SK-MEL-5 (cell line): ENCODE measurements around the gene PAX9. TPM values are rescaled to one million over a fixed set of nuclear protein-coding genes. Genes with fewer than 3 reads are reported as not detected.

Source experiments
- DNase-seq: peaks from one replicate; pipeline ENCODE4 v3.0.0-alpha.2; 2016; ENCODE audit warnings: low read depth, low spot score
- in situ Hi-C: cut with HindIII; loops from 2 replicates; pipeline ENCODE4 v1.10.0; 2016; ENCODE audit warnings: low sequenced_read_pairs, high pct_unique_total_duplicates, low pct_unique_long_range_greater_than_20kb
- polyA plus RNA-seq, 2 experiments: library from polyadenylated mRNA; depleted of rRNA; stranded (reverse); fragments of >200 nt; gene quantifications; 2 replicates each; pipeline ENCODE4 v1.2.3, GENCODE V29; 2015
- total RNA-seq: library from RNA; depleted of rRNA; stranded (reverse); fragments of >200 nt; shearing (Covaris generic); gene quantifications from 2 replicates; pipeline ENCODE4 v1.2.3, GENCODE V29; 2014; rRNA removed

Gene PAX9
- 1.9 and 2.1 TPM in 2 replicates for total RNA-seq
- 2.6 and 11.0 TPM in 2 replicates for polyA plus RNA-seq (2015; cell fraction: cytosol; rRNA removed)
- 3.3 and 6.3 TPM in 2 replicates for polyA plus RNA-seq (2015; cell fraction: nucleus; rRNA removed)

DNA sequence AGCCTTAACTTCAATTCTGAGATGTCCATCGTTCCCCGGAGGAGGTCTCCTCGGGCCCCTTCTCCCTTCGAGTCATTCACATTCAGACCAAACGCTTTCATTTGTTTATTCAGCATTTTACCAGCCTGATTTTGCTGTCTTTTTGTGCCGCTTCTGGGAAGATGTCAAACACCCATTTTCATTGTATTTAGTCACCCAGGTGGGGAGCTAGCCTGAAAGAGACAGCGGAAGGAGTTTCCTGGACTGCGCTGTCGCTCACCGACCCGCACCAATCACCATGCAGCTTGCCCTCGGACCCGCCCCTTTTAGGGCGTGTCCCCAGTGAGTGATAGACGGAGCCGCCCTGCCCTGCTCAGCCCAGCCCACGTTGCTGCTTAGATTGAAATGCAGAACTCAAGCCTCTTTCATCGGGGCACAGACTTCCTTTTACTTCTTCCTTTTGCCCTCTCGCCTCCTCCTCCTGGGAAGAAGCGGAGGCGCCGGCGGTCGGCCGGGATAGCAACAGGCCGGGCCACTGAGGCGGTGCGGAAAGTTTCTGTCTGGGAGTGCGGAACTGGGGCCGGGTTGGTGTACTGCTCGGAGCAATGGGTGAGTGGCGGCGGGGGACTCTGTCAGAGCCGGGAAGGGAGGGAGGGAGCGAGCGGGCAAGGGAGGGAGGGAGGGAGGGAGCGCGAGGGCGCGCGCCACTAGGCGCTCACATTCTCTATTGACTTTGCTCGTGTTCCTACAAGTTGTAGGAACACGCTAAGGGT, at the start of gene PAX9:
Gene PAX9 (plus strand): TSS at position 355 of the 752 bp plus-strand sequence. CDS start 230 bp downstream, at position 585.
- peak; percentile 91 for DNase-seq
- in situ Hi-C loops = no loop called here

DNA sequence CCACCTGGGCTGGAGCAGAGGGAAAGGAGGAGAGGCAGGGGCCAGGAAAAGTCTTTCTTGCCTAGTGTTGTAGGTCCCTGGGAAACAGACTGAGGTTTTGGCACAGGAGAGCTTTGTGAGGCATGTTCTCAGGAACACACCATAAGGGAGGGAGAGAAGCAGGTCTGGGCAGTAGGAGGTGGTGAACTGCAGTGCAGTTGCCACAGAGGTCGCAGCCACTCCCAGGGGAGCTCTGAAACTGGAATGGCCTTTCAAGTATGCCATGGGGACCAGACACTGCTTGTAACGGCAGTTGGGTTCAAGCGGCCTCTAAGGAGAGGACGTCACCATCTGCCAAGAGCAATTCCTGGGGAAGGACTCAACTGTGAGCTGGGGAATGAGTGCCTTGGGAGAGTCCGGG, 43.8 kb upstream of the PAX9 start:
- in situ Hi-C loops = no loop called here
- no peak for DNase-seq

DNA sequence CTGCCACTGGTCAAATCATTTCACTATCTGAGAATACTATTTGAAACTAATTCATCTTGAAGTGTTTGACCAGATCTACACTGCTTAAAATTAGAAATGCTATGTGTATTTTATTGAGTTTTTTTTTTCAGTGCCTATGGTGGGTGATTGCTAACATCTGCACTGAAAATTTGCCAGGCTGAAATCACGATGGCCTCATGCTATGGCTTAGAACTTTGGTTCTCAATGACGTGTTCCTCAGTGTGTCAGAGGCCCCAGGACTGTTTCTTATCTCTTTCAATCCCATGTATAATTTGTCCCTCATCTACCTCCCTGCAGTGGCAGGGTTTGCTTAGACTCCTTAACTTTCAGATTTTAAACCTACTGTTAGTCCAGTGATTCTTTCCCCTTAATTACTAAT, 43.0 kb upstream of the PAX9 start:
- DNase-seq = peak; percentile 8

DNA sequence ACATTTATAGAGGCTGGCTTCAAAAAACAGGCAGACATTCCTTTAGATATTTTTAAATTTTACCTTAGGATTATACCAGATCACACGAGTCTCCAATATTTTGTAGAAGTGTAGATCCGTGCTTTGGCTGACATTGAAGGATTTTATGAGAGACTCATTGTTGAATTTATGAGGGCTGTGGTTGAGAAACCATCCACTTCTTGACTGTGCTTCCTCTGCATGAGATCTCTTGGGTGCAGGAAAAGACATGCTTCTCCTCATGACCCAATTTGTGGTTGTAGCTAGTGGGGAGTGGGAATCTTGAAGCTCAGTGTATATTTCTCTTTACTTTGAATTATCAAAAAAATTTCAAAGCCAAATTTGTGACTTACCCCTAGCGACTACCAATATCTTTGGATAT, 42.5 kb upstream of the PAX9 start:
- in situ Hi-C loops = no loop called here
- peak; percentile 81 for DNase-seq

More for the DNA sequence above, 43.0 kb upstream of the PAX9 start:
- in situ Hi-C loops = no loop called here

DNA sequence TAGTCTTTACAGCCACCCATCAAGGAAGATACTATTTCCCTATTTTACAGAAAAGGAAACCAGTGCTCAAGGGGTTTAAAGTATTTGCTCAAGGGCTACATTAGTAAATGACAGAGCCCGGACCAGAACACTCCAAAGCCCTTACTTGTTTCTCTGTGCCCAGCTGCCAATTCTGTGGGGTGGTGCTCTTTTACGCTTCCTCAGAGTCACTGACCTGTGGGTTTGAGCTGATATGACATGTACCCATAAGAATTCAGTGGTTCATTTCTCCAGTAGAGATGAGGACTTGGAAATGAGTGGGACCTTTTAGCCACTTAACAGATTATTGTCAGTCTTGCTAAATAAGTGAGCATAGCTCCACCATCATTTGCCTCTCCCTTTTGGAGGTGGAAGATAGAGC, 41.8 kb upstream of the PAX9 start:
- in situ Hi-C loops = no loop called here
- DNase-seq = peak; percentile 30

DNA sequence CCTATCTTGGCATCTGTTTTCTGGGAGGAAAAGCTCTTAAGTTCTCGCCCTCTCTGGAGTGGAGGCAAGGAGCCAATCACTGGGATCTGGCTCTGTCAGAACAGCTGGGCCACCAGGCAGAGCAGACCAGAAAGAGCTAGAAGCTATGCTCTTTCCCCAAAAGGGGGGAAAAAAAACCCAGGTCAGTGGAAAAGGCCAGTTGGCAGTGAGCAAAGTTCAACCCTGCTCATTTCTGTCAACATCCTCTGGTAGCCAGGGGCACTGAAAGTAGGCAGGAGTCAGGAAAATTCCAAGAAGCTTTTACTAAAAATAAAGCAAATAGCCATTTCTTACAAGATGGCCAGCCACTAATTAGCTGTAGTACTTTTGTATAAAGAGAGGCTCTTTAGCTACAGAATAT, 36.6 kb upstream of the PAX9 start:
- in situ Hi-C loops = loop anchor here (25.0 kb wide), 1 partner anchor 312 kb away; no protein-coding TSS in a partner anchor
- no peak for DNase-seq

DNA sequence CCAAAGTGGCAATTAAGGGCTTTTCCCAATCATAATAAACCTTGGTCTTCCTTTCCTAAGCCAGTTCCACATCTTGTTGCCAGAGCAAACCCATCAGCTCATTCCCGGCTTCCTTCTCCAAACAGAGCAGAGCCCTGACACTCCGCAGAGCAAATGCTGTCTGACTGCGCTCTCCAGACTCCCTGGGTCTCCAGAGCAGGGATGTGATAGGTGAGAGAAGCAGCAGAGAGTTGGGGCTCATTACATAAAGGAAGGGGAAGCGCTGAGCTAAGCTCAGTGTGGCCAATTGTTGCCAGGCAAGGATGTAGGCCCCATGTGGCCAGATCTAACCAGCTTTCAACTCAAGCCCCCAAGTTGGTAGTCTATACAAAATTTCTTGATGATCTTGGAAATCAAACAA, 36.2 kb upstream of the PAX9 start:
- in situ Hi-C loops = loop anchor here (25.0 kb wide), 1 partner anchor 312 kb away; no protein-coding TSS in a partner anchor
- no peak for DNase-seq

DNA sequence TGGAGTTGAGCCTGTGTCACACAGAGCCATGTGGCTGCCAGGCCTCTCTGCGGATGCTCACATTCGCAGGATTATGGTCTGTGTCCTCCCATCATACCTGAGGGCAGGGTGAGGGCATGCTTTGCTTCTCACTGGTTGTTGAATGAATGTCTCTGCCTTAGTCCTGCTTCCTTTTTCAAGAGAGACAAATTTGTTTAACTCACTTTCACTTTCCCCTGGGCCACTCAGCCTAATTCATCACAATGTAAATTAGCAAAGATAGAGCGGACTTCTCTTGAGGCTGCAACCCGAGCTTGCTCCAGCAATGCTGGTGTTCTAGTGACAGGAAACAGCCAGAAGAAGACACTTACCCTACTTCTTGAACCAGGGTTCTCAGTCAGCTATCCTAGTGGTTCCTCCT, 35.5 kb upstream of the PAX9 start:
- in situ Hi-C loops = loop anchor here (25.0 kb wide), 1 partner anchor 311 kb away; no protein-coding TSS in a partner anchor

DNA sequence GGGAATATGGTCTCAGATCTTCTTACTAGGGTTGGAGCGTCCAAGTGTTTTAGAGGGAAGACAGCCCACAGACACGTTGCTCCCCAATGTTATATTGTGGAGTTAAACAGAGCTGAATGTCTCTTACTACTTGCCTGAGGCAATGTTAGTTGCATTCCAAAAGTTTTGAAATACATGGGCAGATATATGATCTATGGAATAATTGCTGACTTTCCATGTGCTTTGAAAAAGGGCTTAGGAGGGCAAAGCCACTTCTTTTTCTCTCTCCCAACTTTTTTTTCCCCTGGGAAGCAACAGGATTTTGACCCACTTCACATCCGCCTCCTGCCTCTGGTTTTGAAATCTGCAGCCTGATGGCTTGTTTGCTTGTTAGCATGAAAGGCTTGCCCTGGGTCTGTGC, 33.7 kb upstream of the PAX9 start:
- in situ Hi-C loops = loop anchor here (25.0 kb wide), 1 partner anchor 309 kb away; no protein-coding TSS in a partner anchor
- no peak for DNase-seq

More for the DNA sequence above, 35.5 kb upstream of the PAX9 start:
- DNase-seq = no peak

DNA sequence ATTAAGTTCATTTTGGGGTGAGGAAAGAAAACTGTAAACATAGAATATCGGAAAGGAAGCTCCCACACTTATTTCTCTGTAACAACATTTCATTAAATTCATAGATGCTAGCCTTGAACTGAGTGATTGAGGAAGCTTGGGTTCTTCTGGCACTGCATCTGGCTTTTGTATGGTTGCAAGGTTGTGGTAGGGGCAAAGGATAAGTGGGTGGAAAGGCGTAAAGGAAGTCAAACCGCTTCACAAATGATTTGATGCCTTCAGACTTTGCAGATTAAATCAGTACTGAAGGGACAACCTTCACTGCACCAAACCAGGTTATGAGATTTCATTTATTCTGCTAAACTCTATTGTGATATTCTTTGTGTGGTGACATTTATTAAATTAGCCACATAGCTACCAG, 28.1 kb upstream of the PAX9 start:
- in situ Hi-C loops = loop anchor here (25.0 kb wide), 1 partner anchor 304 kb away; no protein-coding TSS in a partner anchor

DNA sequence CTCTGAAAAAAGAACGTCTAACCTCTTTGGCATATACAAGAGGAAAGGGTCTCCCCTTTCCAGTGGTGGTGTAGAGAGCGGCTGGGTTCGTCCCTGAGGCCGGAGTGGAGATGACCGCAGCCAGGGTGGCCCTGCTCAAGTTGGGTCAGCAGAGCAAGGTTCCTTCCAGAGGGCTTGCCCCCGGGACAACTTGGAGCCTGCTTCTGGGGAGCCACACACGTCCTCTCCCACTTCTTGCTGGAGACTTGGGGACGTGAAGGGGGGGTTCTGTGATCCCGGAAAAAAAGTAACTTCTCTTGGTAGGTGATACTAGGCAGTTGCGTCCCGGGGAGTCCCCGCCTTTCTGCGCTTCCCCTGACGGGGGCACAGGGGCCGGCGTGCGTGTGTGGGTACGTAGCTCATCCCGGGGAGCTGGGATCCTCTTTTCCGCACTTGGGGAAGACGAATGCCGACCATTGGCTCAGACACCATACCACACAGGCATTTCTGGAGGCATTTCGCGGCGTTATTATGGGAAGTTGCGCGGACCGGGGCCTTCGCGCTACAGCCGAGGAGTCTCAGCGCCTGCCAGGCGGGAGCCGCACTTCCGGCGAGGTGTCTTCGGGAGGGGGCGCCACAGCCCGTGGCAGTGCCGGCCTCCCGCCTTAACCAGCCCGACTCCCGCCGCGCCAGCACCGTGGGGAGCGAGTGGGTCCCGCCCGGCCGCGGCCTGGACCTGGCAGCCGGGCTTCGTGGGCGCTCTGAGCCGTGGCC, 14.8 kb upstream of the PAX9 start:
- in situ Hi-C loops = loop anchor here (25.0 kb wide), 1 partner anchor 290 kb away; no protein-coding TSS in a partner anchor
- no peak for DNase-seq

More for the DNA sequence above, 28.1 kb upstream of the PAX9 start:
- DNase-seq = no peak

DNA sequence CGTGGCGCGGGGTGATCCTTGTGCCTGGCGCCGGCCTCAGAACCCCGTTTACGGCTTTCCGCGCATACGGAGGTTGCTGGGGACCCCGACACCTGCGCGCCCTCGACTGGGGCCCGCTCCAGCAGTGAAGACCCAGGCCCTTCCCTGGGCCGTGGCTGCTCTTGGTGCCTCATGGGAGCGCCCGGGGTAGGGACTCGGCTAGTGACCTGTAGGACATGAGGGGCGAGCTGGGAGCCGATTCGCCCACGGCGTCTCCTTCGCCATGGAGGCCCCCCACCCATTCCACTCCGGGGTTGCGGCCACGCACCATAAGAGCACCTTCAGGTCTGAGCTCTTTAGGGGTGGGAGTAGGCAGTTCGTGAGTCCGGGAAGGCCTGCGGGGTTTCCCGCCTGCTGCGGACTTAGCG, 14.2 kb upstream of the PAX9 start:
- no peak for DNase-seq
- in situ Hi-C loops = loop anchor here (25.0 kb wide), 1 partner anchor 290 kb away; no protein-coding TSS in a partner anchor

DNA sequence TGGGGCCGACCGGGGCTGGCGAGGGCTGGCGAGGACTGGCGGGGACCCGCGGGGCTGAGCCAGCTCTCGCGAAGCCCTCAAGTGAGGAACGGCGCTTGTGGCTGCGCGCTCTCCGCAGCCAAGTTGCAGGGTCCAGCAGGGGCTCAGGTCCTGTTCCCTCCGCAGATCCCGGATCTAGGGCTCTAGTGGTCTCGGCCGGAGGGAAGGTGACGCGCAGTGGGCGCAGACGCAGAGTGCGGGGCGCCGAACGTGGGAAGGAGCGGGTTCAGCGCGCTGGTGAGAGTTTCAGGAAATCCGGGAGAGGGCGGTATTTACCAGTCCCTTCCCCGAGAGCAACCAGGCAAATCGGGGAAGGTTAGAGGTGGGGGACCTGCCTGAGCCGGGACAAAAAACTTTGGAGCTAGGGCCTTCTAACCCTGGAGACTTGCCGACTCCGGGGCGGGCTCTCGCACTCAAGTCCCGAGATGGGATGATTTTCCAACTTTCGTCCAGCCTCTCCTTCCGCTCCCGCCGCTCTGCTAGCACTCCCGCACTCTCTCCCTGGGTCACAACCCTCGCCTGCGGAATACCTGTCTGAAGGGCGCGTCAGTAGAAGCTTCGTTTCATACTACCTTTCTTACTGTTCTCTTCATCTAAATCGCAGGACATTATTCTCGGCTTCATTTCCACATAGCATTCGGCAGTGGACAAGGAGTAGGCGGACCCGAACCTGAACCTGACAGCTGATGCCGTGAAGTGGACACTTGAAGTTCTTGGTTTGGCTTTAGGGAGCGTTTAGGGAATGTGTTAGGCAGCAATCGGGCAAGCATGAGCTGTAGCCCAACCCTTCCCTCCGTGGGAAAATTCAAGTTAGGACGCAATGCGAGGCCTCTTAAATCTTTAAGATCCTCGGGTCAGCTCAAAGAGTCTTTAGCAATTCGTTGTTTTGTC, 13.6 kb upstream of the PAX9 start:
- in situ Hi-C loops = loop anchor here (25.0 kb wide), 1 partner anchor 289 kb away; no protein-coding TSS in a partner anchor
- peak; percentile 64 for DNase-seq

DNA sequence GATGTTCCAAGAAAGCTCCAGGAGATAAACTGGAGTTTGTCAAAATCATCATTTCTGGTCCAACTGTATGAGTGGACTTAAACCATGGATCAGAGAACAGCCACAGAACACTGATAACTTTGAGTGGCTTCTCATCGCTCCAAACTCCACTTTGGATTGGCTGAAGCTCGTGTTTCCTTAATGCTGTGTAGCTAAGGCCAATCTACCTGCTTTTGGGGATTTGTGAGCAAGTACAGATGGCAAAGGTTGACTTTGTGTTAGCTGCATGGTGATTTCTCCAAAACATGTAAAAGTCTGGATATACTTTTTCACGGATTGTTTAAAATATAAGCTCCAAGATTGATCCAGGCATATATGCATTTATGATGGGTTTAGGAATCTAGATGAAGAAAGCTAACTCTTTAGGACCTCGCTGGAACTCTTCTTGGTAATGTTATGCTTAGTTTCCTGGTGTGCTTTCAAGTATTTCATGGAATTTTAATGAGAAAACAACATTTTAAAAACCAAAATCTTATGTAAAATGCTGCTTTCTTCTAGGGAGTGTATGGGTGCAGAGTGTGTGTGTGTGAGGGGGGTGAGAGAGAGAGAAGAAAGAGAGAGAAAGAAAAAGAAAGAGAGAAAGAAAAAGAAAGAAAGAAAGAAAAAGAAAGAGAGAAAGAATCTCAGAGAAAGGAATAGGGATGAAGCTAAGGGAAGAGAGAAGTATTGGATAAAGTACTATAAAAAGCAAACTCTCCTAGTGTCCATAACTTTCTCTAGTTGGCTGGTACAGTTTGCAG, 11.6 kb upstream of the PAX9 start:
- no peak for DNase-seq
- in situ Hi-C loops = loop anchor here (25.0 kb wide), 1 partner anchor 287 kb away; no protein-coding TSS in a partner anchor

DNA sequence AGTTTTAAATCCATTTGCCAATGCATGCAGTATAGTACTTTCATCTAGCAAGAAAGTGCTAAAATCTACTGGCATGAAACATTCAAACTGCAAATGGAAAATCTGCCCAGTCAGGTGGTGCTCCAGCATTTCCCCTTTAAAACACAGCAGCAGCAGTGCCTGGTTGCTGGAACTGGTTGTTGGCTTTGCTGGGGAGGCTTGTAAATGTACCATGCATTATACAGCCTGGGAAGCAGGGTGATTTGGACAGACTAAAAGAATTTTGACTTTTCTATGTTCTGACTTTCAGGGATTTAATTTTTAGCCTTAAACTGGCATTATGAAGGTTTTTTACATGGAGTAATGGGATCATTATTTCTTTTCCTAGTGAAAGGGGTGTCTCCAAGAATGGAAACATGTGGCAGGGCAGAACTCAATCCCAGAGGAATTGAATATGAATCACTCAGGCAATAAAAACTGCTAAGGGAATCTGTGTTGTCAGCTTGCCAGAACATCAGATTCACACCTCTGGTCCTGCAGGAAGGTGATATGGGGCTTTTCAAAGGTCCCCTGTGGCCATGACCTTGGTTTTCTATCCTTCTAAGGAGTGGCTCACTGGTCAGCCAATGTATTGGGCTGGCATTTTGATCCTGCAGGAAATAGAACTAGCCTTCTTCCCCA, 9.0 kb upstream of the PAX9 start:
- DNase-seq = no peak
- in situ Hi-C loops = no loop called here

DNA sequence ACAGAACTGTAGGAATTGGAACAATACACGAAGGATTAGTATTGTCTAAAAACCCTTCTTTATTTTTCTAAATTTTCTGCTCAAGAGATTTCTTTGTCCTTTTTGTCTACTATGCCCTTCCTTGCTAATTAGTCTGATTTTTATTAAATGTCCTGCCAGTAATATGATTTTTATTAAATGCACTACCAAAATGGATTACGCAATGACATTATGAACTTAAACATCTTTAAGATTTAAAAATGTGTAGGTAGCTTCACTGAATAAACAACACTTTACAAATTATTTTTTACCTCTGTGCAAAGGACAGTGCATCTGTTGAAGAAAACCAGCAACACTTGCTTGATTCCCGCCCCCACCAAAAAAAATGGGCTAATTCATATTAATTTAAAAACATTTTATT, 8.2 kb upstream of the PAX9 start:
- in situ Hi-C loops = no loop called here
- no peak for DNase-seq
